ENCODE data around the gene PDLIM5.
"Not testable (repeated sequence)": the region's sequence is repeated elsewhere in the genome, so short reads cannot be mapped to it uniquely, and the experiment has no call there.

The PDLIM5 gene

DNA sequence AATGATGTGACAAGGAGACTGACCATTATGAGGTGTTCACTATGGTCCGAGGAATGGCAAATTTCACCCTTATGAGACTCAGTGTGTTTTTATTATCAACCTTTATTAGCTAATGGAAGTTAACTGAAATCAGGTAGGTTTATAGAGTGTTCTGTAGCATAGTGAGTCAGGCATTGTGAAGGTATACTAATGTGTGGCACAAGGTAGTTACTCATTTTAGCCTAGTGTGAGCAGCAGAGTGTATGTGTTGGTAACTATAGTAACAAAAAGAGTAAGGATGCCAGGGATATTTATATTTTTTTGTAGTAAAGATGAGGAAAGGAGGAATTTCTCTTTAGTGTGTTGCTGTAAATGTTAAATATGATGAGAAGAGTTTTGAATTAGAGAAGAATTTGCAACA, 12.0 kb downstream of the PDLIM5 start:
- DNase-seq, result no peak

DNA sequence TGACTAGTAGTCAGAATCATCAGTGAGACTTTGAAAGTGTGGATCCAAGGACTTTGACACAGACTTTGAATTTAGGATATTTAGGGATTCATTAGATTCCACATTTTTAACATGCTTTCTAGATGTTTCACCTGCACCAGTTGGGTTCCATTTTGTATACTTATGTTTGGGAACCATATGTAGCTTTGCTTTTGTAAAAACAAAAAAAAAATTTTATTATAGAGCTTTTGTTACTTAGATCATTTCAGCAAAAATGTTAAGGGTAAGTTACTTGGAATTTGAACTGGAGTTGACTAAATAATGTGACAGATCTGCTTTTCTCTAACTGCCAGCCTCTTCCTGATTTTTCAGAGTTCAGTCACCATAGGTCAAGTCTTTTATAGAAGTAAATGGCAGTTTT, 14.6 kb downstream of the PDLIM5 start:
- DNase-seq, result no peak

DNA sequence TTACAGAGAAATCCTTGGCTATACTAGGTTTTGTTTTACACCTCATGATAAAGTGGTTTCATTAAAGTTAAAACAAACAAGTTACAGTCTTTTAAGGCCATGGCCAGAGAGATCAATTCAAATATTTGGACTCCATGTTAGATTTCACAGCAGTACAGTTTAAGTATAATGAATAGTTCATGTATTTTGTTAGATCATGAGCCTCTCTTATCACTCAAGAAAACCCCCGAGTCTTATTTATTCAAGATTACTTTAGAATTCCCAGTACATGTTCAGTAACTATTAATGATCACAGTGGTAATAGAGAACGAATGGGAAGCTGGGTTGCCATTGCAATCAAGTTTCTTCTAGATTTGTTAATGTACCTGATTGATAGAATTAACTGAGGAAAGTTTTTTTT, 15.2 kb downstream of the PDLIM5 start:
- no peak for DNase-seq

DNA sequence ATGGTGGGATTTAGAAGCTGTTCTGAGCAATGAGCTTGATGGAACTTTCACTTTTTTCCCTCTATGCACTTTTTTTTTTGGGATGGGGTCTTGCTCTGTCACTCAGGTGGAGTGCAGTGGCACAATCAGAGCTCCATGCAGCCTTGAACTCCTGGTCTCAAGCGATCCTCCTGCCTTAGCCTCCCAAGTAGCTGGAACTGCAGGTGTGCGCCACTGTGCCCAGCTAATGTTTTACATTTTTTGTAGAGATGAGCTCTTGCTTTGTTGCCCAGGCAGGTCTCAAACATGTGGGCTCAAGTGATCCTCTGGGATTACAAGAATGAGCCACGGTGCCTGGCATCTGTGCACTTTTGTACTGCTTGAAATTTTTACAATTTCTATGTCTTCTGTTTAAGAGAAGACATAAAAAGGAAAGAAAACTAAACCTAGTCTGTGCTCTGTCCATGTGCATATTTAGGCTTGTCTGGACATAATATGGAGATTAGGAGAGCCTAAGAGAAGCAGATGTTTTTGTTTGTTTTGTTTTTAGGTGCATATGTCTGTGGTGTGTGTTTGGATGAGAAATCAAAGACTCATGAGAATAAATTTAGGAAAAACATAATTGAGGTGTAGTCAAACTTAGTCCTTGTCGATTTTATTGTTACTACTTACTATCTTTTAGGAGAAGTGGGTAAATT, 16.5 kb downstream of the PDLIM5 start:
- DNase-seq, result no peak

DNA sequence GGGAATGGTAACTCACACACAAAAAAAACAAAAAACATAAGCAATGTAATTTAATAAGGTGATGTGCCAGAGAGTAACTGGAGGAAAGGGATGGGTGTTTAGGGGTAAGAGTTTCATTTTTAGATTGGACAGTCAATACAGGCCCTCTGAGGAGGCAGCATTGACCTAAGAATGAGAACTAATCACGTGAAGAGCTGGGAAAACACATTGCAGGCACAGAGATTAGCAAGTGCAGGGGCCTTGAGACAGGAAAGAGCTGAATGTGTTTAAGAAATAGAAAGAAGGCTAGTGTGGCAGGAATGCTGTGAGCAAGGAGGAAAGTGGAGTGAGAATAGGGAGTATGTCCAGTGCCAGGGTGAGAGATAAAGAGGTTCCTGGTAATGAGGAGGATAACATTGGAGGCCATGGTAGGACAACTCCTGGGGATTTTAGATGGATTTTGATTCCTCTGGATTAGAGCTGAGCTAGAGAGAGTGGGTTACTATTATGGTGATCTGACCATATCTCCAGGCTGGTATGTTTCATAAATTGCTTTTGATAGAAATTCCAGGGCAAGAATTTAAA, 17.6 kb downstream of the PDLIM5 start:
- no peak for DNase-seq

DNA sequence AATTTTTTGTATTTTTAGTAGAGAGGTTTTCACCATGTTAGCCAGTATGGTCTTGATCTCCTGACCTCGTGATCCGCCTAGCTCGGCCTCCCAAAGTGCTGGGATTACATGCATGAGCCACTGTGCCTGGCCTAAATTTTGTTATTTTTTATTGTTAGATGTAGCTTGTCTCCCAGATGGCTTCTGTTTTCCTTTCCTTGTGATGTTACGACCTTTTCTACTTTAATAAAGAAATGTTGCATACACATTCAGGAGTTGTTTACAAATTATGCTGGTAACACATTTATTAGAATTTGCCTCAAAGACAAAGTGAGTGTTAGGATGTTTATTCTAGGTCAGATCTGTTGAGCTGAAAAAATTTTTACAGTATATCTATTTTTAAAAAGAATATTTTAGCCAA, 18.4 kb downstream of the PDLIM5 start:
- no peak for DNase-seq

DNA sequence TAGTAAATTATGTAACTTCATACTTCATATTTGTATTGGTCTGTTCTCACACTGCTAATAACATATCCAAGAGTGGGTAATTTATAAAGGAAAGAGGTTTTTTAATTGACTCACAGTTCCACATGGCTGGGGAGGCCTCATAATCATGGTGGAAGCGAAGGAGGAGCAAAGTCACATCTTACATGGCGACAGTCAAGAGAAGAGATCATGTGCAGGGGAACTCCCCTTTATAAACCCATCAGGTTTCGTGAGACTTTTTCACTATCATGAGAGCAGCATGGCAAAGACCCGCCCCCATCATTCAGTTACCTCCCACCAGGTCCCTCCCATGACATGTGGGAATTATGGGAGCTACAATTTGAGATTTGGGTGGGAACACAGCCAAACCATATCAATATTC, 19.0 kb downstream of the PDLIM5 start:
- DNase-seq, result not testable (repeated sequence)

DNA sequence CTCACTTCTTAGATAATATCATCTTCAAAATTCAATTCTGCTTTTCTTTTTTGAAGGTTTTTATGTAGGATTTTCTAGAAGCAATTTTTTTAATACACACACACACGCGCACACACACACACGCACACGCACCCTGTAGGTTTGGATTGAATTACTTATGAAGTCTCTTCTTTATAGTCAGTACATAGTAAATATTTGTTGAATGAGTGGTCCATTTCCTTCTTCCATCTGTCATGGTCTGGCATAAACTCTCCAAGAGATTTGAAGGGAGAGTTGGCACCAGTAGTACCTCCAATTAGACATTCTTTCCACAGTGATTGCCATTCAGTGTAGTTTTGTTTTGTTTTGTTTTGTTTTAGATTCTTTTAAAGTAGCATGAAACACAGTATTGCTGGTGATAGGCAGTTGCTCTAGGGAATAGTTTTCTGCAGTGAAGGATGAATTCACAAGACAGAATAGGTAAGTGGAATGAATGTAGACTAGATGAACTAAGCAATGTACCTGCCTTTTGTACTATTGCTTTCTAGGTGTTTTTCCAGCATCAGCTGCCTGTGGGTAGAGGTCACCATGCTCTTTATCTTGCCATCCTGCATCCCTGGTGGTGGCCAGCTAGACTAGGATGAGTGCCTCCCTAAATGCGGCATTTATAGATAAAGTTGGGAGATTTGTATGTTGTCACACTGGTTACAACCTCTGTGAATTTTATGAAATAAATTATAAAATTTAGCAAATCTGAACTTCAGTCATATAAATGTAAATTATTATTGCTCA, 20.5 kb downstream of the PDLIM5 start:
- no peak for DNase-seq

DNA sequence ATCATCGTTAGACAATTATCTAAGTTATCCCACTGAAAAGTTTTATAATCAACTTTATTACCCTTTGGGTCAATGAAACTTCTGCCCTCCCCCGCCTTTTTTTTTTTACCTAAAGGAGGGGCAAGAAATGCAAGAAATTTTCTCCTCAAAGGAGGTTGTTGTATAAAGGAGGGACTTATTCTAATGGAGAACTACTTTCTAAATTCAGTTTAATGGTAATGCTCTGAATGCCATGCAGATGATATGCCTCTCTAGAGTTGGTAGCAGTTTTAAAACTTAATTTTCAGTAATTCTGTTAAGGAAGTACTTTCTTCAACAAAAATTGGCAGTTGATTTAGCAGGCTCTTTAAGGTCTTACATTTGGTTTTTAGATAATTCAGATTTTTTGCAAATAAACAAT, 23.3 kb downstream of the PDLIM5 start:
- no peak for DNase-seq

DNA sequence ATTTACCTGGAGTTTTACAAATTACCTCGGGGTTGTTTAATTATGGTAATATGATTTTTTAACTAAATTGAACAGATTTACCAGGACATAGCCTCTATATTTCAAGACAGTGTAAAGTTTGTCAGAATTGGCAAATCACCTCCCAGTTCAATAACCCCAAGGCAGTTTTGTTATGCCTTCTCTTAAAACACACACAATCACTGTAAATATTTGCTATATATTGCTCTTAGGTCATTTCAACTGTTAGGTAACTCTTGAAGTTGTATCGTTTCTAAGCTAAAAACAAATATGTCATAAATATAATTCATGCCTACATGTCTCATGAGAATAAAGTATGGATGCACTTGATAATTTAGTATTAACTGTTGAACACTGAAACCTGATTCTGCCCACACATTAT, 24.1 kb downstream of the PDLIM5 start:
- DNase-seq, result no peak

DNA sequence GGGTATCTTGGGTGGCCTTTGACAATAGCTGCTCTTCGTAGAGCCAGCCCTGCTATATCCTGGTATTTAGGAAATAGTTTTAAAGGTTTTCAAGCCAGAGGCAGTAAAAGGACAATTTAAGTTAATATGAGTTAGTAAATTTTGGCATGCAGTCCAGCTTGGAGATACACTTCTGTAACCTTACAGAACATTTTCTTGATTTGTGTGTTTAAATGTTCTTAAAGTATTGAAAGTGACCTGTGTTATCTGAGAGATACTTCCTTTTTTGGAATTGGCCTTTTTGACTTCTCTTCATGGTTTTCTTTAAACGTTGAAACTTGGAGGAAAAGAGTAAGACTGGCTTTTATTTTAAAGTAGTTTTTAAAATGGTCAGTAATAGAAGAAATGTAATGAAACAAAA, 25.5 kb downstream of the PDLIM5 start:
- no peak for DNase-seq

DNA sequence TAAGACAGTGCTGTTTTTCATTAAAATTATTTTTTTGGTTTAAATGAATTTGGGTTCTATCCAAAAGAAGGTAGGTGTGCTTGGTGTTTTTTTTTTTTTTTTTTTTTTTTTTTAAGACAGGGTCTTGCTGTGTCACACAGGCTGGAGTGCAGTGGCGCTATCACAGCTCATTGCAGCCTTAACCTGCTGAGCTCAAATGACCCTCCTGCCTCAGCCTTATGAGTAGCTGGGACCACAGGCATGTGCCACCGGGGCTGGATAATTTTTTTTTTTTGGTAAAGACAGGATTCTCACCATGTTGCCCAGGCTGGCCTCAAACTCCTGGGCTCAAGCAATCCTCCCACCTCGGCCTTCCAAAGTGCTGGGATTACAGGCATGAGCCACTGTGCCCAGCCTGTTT, 27.1 kb downstream of the PDLIM5 start:
- not testable (repeated sequence) for DNase-seq

DNA sequence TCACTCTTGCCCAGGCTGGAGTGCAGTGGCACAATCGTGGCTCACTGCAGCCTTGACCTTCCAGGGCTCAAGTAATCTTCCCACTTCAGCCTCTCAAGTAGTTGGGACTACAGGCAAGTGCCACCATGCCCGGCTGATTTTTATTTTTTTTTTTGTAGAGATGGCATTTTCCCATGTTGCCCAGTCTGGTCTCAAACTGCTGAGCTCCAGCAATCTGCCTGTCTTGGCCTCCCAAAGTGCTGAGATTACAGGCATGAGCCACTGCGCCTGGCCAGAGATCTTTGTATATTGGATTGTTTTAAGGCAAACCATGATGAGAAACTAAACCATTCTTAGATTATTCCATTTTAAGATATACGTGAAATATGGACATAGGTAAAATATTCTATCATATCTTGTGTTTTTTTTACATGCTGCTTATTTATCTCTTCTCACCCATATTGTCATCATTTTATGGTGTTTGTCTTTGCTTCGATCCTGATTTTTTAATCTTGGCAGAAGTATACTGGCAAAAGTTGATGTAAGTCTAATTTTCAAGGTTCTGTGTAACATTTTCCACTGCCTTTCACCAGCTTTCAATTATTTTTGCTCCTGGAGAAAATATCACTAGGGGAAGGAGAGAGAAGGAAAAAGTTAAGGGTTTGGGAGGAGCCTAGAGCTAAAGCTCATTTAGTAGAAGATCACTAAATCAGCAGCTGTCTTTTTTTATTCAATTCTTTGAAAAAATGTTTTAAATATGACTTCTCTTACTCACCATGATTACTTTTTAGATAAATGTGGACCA, 27.8 kb downstream of the PDLIM5 start:
- no peak for DNase-seq

DNA sequence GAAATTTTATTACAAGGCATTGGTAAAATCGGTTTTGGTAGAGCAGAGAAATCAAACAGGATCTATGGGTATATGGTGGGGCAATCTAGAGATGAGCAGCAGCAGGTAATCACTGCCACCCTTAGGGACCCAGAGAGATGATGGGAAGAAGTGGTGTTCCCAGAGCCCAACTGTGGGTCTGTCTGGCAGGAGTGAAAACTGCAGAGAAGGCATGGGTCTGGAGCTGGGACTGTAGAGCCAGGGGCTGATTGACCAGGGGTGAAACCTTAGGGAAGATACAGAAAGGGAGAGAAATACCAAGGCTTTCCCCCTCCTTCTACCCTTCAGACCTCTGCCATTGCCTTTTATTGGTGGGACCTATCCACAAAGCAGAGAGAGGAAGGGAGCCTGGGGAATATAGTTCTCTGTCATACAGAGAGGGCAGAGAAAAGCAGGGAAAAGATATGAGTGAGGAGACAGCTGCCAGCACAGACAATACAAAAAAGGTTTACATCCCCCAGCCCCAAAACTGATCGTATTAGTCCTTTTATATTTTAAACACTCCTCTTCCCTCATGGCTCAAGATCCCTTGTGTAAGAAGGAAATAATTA, 28.7 kb downstream of the PDLIM5 start:
- DNase-seq, result no peak

DNA sequence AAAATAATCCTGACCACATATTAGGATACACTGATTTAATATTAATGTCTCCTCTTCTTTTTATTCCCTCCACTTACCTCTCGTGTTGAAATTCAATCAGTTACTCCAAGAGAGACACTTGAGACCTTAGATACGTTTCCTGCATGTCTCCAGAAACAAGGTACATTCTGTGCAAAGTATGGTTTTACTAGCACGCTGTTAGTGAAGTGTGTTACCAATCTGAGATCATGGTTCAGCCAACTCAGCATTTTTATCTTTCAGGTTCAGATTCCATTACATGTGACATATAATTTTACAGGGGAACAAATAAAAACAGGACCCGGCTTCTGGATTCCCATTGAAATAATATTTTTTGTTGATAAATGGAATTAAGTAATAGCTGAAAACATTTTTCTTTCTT, 32.2 kb downstream of the PDLIM5 start:
- no peak for DNase-seq

DNA sequence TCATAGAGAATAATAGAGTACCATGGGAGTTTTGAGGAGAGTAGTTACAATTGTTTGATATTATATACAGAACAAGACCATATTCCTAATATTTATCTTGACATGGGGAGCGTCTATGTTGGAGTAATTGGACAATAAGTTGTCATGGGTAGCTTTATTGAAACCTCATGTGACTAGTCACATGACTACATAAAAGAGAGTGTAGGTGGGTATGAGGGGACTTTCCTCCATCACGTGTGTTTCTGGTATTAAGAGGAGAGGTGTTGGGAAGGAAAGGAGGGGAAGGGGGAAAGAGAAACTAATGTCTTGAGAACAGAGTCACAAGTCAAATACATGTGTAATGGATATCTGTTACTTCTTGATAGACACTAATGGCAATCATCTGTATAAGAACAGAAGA, 33.1 kb downstream of the PDLIM5 start:
- no peak for DNase-seq

DNA sequence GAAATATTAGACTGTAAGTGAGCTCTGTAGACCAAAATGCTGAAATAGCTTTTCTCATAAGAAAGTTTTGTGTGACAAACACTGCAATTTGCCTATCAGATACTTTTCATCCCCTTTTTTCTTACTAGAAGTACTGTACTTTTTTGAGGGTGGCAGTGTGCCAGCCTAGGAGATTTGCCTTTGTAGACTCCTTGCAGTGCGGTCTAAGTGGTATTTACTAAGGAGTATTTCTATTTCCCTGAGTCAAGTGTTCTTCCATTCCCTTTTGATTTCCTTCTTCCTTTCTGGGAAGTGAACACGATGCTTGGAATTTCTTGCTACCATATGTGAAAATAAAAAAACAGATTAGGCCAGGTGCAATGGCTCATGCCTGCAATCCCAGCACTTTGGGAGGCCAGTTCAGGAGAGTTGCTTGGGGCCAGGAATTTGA, 34.6 kb downstream of the PDLIM5 start:
- no peak for DNase-seq

DNA sequence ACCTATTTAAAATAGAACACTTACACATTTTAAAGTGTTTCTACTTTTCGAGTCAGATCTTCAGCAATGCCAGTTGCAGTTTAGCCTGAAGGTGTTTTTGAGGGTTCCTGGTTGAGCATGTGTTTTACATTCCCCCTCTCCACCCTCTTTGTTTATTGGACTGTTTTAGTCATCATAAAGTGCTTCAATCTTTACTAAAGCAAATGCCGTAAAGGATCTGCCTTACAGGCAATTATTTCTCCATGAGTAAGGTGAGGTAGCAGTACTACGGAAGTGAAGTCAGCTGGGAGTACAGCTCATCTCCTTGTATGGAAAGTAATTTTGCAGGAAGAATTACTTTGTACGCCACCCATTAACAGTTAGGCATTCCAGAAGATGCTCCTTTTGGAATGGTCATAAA, 36.9 kb downstream of the PDLIM5 start:
- DNase-seq, result no peak

DNA sequence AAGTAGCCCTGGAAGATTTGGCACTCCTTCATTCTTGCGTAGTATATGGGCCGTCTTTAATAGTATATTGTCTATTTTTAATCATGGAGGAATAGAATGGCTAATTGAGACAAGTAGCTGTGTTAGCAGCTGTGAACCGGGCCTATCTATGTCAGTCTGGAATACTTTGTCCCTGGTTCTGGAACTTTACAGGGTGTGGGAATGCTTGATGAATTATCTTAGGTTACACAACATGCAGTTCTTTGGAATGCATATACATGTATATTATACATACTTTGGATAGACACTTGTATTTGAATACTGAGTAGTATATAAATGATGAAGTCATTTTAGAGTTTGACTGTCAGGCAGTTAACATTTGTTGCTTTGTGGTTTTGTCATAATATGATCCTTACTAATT, 37.4 kb downstream of the PDLIM5 start:
- DNase-seq, result no peak

DNA sequence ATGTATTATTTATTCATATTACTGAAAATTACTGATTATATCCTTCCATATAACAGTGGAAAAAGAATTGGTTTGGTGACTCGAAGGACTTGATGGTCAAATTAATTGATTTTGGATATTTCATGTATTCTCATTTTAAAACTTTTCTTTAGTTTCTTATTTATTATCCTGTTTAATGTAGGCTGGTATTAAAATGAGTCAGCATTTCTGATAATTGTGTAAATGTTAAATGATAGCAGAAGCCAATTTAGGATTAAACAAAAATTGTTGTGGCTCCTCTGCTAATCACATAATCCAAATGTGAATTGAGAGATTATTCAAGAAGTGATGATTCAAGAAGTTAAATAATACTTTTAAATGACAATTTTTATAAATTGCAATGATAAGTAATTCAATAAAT, 38.7 kb downstream of the PDLIM5 start:
- DNase-seq, result no peak

DNA sequence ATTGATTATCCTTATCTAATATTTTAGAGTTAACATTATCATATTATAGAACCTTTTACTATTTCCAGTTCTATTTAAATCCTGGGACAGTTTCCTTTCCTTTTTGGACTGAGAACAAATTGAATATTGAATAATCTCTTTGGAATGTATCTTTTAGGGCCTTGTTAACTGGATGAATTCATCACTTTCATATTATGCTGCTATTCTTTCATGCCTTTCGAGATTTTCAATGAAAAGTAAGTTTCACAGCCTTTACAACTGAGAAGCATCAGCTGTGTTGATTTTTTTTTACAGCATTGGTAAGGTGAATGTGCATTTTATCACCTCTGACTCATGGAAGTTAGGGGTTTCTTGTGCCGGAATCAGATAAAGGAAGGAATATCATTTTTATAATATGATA, 39.6 kb downstream of the PDLIM5 start:
- no peak for DNase-seq

DNA sequence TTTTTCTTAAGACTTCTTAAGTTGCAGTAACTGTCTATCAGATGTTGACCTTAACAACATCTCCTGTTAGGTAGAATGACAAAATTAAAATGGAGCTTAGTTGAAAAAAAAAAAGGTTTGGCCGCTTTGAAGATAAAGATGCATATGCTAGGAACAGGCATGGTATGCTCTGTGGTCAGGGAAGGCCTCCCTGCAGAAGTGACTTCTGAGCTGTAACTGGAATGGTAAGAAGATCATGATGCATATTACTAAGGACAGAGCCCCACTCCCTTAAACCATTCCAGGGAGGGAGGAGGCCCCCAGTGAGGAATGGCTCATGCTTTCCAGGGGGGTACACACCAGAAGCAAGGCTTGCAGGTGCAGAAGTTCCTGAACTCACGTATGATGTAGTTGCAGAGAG, 43.7 kb downstream of the PDLIM5 start:
- DNase-seq, result no peak

DNA sequence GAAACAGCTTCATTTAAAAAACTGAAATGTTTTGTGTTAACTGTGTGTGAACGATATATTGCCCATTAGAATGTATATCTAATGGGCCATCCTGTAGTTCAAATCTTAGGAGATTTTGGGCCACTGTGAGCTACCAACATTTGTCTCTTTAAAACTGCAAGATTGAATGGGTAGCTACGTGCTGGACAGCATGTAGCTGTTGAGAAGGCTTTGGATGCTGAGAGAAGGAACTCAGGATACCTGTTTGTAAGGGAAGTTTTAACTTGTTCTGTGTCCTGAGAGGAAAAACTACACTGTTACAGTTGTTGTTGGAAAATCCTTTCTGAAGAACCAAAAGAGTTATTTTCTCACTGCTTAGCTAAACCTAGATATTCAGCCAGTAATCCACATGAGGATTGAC, 45.9 kb downstream of the PDLIM5 start:
- DNase-seq, result no peak
